ENCODE measurements around the gene TPD52L1. TPM values are rescaled to one million over a fixed set of nuclear protein-coding genes. Genes with fewer than 3 reads are reported as not detected.

TPD52L1 gene
- total and polyA plus RNA-seq, 2 of the 4 experiments (the other 2 are of a cell fraction), result 10.2 to 13.5 TPM

- H2BK120ac ChIP-seq (ENCODE audit: low read depth, low read length), result no peak overlapping the region
- no peak for TF ChIP-seq RAD21 (IDR thresholded peaks at IDR 0.05; ENCODE audit: low read length)
- TF ChIP-seq ELK1 (IDR thresholded peaks at IDR 0.05; ENCODE audit: borderline replicate concordance, low read depth, low read length), result no peak
- no peak for TF ChIP-seq MAFK (IDR thresholded peaks at IDR 0.05; ENCODE audit: low read depth, low read length)
- TF ChIP-seq CHD1 (IDR thresholded peaks at IDR 0.05; ENCODE audit: low read depth, low read length), result no peak
- H3K27me3 ChIP-seq (ENCODE audit: control insufficient read depth, insufficient read depth, low read length), result no peaks in the 10 kb centered on the region
- H3K4me2 ChIP-seq (ENCODE audit: low read depth, low read length), result no peak overlapping the region
- WGBS, 2 experiments (ENCODE audit: extremely low coverage in 2 of 2, insufficient read length in 1 of 2), result no CpG with 5 or more reads among the region's 2 CpGs
- dilution Hi-C loops (cut with HindIII; ENCODE audit: low sequenced_read_pairs, unreplicated experiment), result no loop called here
- H2AK9ac ChIP-seq (replicated peaks; ENCODE audit: low read depth, low read length, poor library complexity), result no peak overlapping the region
- POLR2A ChIA-PET (ENCODE audit: unreplicated experiment), result no interaction called here
- H3K79me1 ChIP-seq (ENCODE audit: low read depth in 1 of 2, low read length in 2 of 2), result no peaks in the 10 kb centered on the region
- no peaks in the 10 kb centered on the region for H3K36me3 ChIP-seq (ENCODE audit: control insufficient read depth, insufficient read depth, low read length)
- H2AK5ac ChIP-seq (ENCODE audit: low read depth, low read length), result no peak overlapping the region
- 0 out of 2 replicates have a peak, but pooled peaks cover 2% of the 10 kb centered on the region for H3K4me1 ChIP-seq (ENCODE audit: control insufficient read depth, insufficient read depth, low read length)
- in situ Hi-C loops (cut with MboI; ENCODE audit: low sequenced_read_pairs), result loop anchor here (10.0 to 25.0 kb wide), 2 partner anchors 149 to 607 kb away; partner anchors contain the start of gene HDDC2
- ATAC-seq (ENCODE audit: low read depth) (no peak), DNase-seq (no peak)
- no peaks in the 10 kb centered on the region for H4K20me1 ChIP-seq (ENCODE audit: insufficient read depth, low read length)
- H4K8ac ChIP-seq (ENCODE audit: low read depth in 2 of 2, low read length in 2 of 2), result no peak overlapping the region
- no peak overlapping the region for H3K4me3 ChIP-seq (ENCODE audit: insufficient read depth, low read depth, low read length)
- peaks cover 3% of the 10 kb centered on the region; the same call in 1 of the 2 replicates for H3K9me3 ChIP-seq (ENCODE audit: control insufficient read depth, insufficient read depth, low read length)
- H3K14ac ChIP-seq (replicated peaks; ENCODE audit: low read depth, low read length), result no peak overlapping the region
- no peak overlapping the region for H3K56ac ChIP-seq (ENCODE audit: extremely low read depth, insufficient read depth, low read length)
- no peak overlapping the region for H4K91ac ChIP-seq (ENCODE audit: insufficient read depth, low read depth, low read length)
- no peak overlapping the region for H2BK5ac ChIP-seq (ENCODE audit: low read depth, low read length, poor library complexity, severe bottlenecking)
- CTCF ChIA-PET, result no interaction called here
- H4K5ac ChIP-seq (ENCODE audit: low read depth, low read length), result no peak overlapping the region
- no peak overlapping the region for H2BK15ac ChIP-seq (ENCODE audit: low read depth, low read length)
- intact Hi-C loops (cut with micrococcal nuclease), result loop anchor here (5.0 kb wide), 1 partner anchor 612 kb away; no protein-coding TSS in a partner anchor
- no peak overlapping the region for H3K23ac ChIP-seq (ENCODE audit: low read depth, low read length)
- no peak overlapping the region for H2AFZ ChIP-seq (replicated peaks; ENCODE audit: low read length, poor library complexity)
- no TSS peak for BruUV-seq (replicated peaks)
- no peak overlapping the region for H3K4ac ChIP-seq (ENCODE audit: low read depth, low read length)
- H3K9me1 ChIP-seq (ENCODE audit: insufficient read depth, low read length), result no peaks in the 10 kb centered on the region
- H3K18ac ChIP-seq (ENCODE audit: low read depth, low read length), result no peak overlapping the region
- no peak overlapping the region for H3K27ac ChIP-seq (ENCODE audit: insufficient read depth, low read length)
- no peak overlapping the region for H2BK20ac ChIP-seq (ENCODE audit: low read depth, low read length)
- no peak overlapping the region for H3K9ac ChIP-seq (ENCODE audit: low read depth, low read length)
These were observed 1.8 kb downstream of the TPD52L1 start for GRCh38 chr6:125155344-125155743.

Measured in IMR-90 (cell line).